Measurements from ENCODE around the gene RAB3GAP2.
"Not testable (repeated sequence)": the region's sequence is repeated elsewhere in the genome, so short reads cannot be mapped to it uniquely, and the experiment has no call there.

The RAB3GAP2 gene

GRCh38 chr1:220188538-220188937 lies 83.7 kb downstream of the RAB3GAP2 start:
- H3K4me3 ChIP-seq, result no peak overlapping the region
- H3K36me3 ChIP-seq (ENCODE audit: insufficient read depth, low read length), result peaks cover 38% of the 10 kb centered on the region
- H3K9me3 ChIP-seq (ENCODE audit: low read depth, low read length), result no peaks in the 10 kb centered on the region
- H3K27ac ChIP-seq, result no peak overlapping the region
- H3K9ac ChIP-seq (ENCODE audit: insufficient read length), result no peak overlapping the region
- no peak for DNase-seq (ENCODE audit: low read depth, low spot score)
- TF ChIP-seq FOXP2 (optimal IDR thresholded peaks at IDR 0.05; ENCODE audit: control extremely low read depth, extremely low read length, insufficient read depth) (no peak), POLR2AphosphoS5 (IDR thresholded peaks at IDR 0.05; ENCODE audit: borderline replicate concordance, low read depth, low read length) (no peak), EZH2 (IDR thresholded peaks at IDR 0.05) (no peak)

GRCh38 chr1:220186752-220187151 lies 85.5 kb downstream of the RAB3GAP2 start:
- Histone ChIP-seq H3K36me3 (ENCODE audit: insufficient read depth, low read length) (peaks cover 31% of the 10 kb centered on the region; the same call in 1 of the 2 replicates), H3K9ac (ENCODE audit: insufficient read length) (no peak overlapping the region), H3K9me3 (ENCODE audit: low read depth, low read length) (no peaks in the 10 kb centered on the region), H3K4me3 (no peak overlapping the region), H3K27ac (no peak overlapping the region)
- TF ChIP-seq EZH2 (IDR thresholded peaks at IDR 0.05) (no peak), FOXP2 (optimal IDR thresholded peaks at IDR 0.05; ENCODE audit: control extremely low read depth, extremely low read length, insufficient read depth) (no peak), POLR2AphosphoS5 (IDR thresholded peaks at IDR 0.05; ENCODE audit: borderline replicate concordance, low read depth, low read length) (no peak)
- no peak for DNase-seq (ENCODE audit: low read depth, low spot score)

GRCh38 chr1:220184506-220184905 lies 87.7 kb downstream of the RAB3GAP2 start:
- no peak overlapping the region for H3K4me3 ChIP-seq
- no peak overlapping the region for H3K27ac ChIP-seq
- H3K9ac ChIP-seq (ENCODE audit: insufficient read length), result no peak overlapping the region
- H3K36me3 ChIP-seq (ENCODE audit: insufficient read depth, low read length), result peaks cover 30% of the 10 kb centered on the region; the same call in 1 of the 2 replicates
- TF ChIP-seq EZH2 (IDR thresholded peaks at IDR 0.05) (no peak), POLR2AphosphoS5 (IDR thresholded peaks at IDR 0.05; ENCODE audit: borderline replicate concordance, low read depth, low read length) (no peak)
- no peaks in the 10 kb centered on the region for H3K9me3 ChIP-seq (ENCODE audit: low read depth, low read length)
- no peak for DNase-seq (ENCODE audit: low read depth, low spot score)

GRCh38 chr1:220182656-220183055 lies 89.6 kb downstream of the RAB3GAP2 start:
- H3K36me3 ChIP-seq (ENCODE audit: insufficient read depth, low read length), result peaks cover 18% of the 10 kb centered on the region; the same call in 1 of the 2 replicates
- no peak for DNase-seq (ENCODE audit: low read depth, low spot score)
- H3K4me3 ChIP-seq, result no peak overlapping the region
- H3K9ac ChIP-seq (ENCODE audit: insufficient read length), result no peak overlapping the region
- TF ChIP-seq EZH2 (IDR thresholded peaks at IDR 0.05) (no peak), FOXP2 (optimal IDR thresholded peaks at IDR 0.05; ENCODE audit: control extremely low read depth, extremely low read length, insufficient read depth) (no peak), POLR2AphosphoS5 (IDR thresholded peaks at IDR 0.05; ENCODE audit: borderline replicate concordance, low read depth, low read length) (no peak)
- H3K9me3 ChIP-seq (ENCODE audit: low read depth, low read length), result no peaks in the 10 kb centered on the region
- H3K27ac ChIP-seq, result no peak overlapping the region

- no peak overlapping the region for H3K27ac ChIP-seq
- H3K36me3 ChIP-seq (ENCODE audit: insufficient read depth, low read length), result peaks cover 13% of the 10 kb centered on the region; the same call in 1 of the 2 replicates
Measured at GRCh38 chr1:220182111-220182510, 90.1 kb downstream of the RAB3GAP2 start.

GRCh38 chr1:220176540-220176939 lies 95.7 kb downstream of the RAB3GAP2 start:
- Histone ChIP-seq H3K4me3 (no peak overlapping the region), H3K36me3 (ENCODE audit: insufficient read depth, low read length) (peaks cover 21% of the 10 kb centered on the region; the same call in 1 of the 2 replicates), H3K9me3 (ENCODE audit: low read depth, low read length) (no peaks in the 10 kb centered on the region), H3K27ac (no peak overlapping the region), H3K9ac (ENCODE audit: insufficient read length) (no peak overlapping the region)
- TF ChIP-seq EZH2 (IDR thresholded peaks at IDR 0.05) (no peak), FOXP2 (optimal IDR thresholded peaks at IDR 0.05; ENCODE audit: control extremely low read depth, extremely low read length, insufficient read depth) (no peak), POLR2AphosphoS5 (IDR thresholded peaks at IDR 0.05; ENCODE audit: borderline replicate concordance, low read depth, low read length) (no peak)
- DNase-seq (ENCODE audit: low read depth, low spot score), result no peak

More at GRCh38 chr1:220182111-220182510, 90.1 kb downstream of the RAB3GAP2 start:
- TF ChIP-seq POLR2AphosphoS5 (IDR thresholded peaks at IDR 0.05; ENCODE audit: borderline replicate concordance, low read depth, low read length) (no peak), FOXP2 (optimal IDR thresholded peaks at IDR 0.05; ENCODE audit: control extremely low read depth, extremely low read length, insufficient read depth) (no peak), EZH2 (IDR thresholded peaks at IDR 0.05) (no peak)
- DNase-seq (ENCODE audit: low read depth, low spot score), result no peak
- no peaks in the 10 kb centered on the region for H3K9me3 ChIP-seq (ENCODE audit: low read depth, low read length)
- no peak overlapping the region for H3K4me3 ChIP-seq
- no peak overlapping the region for H3K9ac ChIP-seq (ENCODE audit: insufficient read length)

GRCh38 chr1:220170836-220171526 lies 101.3 kb downstream of the RAB3GAP2 start:
- no peak for DNase-seq (ENCODE audit: low read depth, low spot score)
- H3K9ac ChIP-seq (ENCODE audit: insufficient read length), result no peak overlapping the region
- no peak overlapping the region for H3K4me3 ChIP-seq
- no peak for TF ChIP-seq EZH2 (IDR thresholded peaks at IDR 0.05)
- TF ChIP-seq FOXP2 (optimal IDR thresholded peaks at IDR 0.05; ENCODE audit: control extremely low read depth, extremely low read length, insufficient read depth), result no peak
- TF ChIP-seq POLR2AphosphoS5 (IDR thresholded peaks at IDR 0.05; ENCODE audit: borderline replicate concordance, low read depth, low read length), result no peak
- peaks cover 50% of the 10 kb centered on the region for H3K36me3 ChIP-seq (ENCODE audit: insufficient read depth, low read length)
- H3K27ac ChIP-seq, result no peak overlapping the region
- H3K9me3 ChIP-seq (ENCODE audit: low read depth, low read length), result no peaks in the 10 kb centered on the region

GRCh38 chr1:220169887-220170286 lies 102.4 kb downstream of the RAB3GAP2 start:
- not testable (repeated sequence) for H3K4me3 ChIP-seq; DNase-seq (ENCODE audit: low read depth, low spot score); H3K27ac ChIP-seq; H3K9ac ChIP-seq (ENCODE audit: insufficient read length); H3K9me3 ChIP-seq (ENCODE audit: low read depth, low read length)
- H3K36me3 ChIP-seq (ENCODE audit: insufficient read depth, low read length), result peaks cover 56% of the 10 kb centered on the region

- Histone ChIP-seq H3K27ac (no peak overlapping the region), H3K36me3 (ENCODE audit: insufficient read depth, low read length) (peaks cover 55% of the 10 kb centered on the region), H3K4me3 (no peak overlapping the region), H3K9me3 (ENCODE audit: low read depth, low read length) (no peaks in the 10 kb centered on the region), H3K9ac (ENCODE audit: insufficient read length) (no peak overlapping the region)
- TF ChIP-seq FOXP2 (optimal IDR thresholded peaks at IDR 0.05; ENCODE audit: control extremely low read depth, extremely low read length, insufficient read depth), result no peak
- TF ChIP-seq POLR2AphosphoS5 (IDR thresholded peaks at IDR 0.05; ENCODE audit: borderline replicate concordance, low read depth, low read length), result no peak
- TF ChIP-seq EZH2 (IDR thresholded peaks at IDR 0.05), result no peak
- no peak for DNase-seq (ENCODE audit: low read depth, low spot score)
Measured at GRCh38 chr1:220166853-220167252, 105.4 kb downstream of the RAB3GAP2 start.

All from SK-N-MC (cell line).